ENCODE results near the gene PTPN2. TPM values are rescaled to one million over a fixed set of nuclear protein-coding genes. Genes with fewer than 3 reads are reported as not detected.
A peak's percentile ranks its signal among the peaks of the same experiment; 100 is the strongest.

PTPN2 gene
- total and polyA plus RNA-seq, 2 donors (not counting 1 experiment from before 2014, with no cell fraction given): 41.2 to 75.5 TPM

DNA sequence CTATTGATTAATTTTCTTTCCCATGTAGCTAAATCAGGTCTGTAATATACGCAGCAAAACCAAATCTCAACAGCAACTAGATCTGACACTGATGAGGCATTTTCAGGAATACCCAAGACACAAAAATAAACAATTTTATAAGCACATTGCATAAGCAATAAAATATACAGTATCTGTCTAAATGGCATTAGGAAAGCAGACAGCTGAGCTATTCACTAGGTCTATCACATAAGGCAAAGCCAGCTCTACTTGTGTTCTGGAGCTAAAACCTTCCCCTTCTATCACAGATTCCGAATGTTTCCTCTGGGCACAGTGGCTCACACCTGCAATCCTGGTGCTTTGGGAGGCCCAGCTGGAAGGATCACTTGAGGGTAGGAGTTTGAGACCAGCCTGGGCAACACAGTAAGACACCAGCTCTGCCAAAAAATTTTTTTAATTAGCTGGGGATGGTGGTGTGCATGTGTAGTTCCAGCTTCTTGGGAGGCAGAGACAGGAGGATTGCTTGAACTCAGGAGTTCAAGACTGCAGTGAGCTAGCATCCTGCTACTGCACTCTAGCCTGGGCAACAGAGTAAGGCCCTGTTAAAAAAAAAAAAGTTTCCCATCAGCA is 21.1 kb downstream of the PTPN2 start:
- no peak overlapping the region for H3K4me2 ChIP-seq (replicated peaks; ENCODE audit: low read depth, low read length, poor library complexity, severe bottlenecking)
- WGBS (ENCODE audit: insufficient coverage): 100% methylated on average over 2 of the region's 2 CpGs
- peaks cover 28 to 31% of the 10 kb centered on the region in 2 donors for H3K4me1 ChIP-seq (ENCODE audit: control insufficient read depth in 2 of 2, insufficient read depth in 2 of 2, low read length in 2 of 2)
- DNase-seq (no peak), ATAC-seq (ENCODE audit: low read depth) (no peak)
- H3K36me3 ChIP-seq (replicated peaks in 1 of 2; ENCODE audit: control extremely low read depth in 1 of 2, control insufficient read depth in 1 of 2, extremely low read depth in 1 of 2, insufficient read depth in 2 of 2, low read length in 1 of 2): peaks cover 0 to 3% of the 10 kb centered on the region in 2 experiments
- Mint-ChIP-seq H3K27me3 (no peaks in the 10 kb centered on the region), H3K4me3 (no peak overlapping the region), H3K27ac (peak overlapping the region; percentile 62), H3K4me1 (peaks cover 53% of the 10 kb centered on the region), H3K9me3 (ENCODE audit: insufficient read depth) (no peaks in the 10 kb centered on the region)
- ChIA-PET POLR2A (interaction anchor here (0.5 kb wide), 1 partner anchor 9 kb away, joined by 5 read pairs; no protein-coding TSS in a partner anchor), CTCF (no interaction called here)
- H3K9me3 ChIP-seq (ENCODE audit: control extremely low read depth in 1 of 3, control insufficient read depth in 2 of 3, insufficient read depth in 1 of 3, low read length in 2 of 3): no peaks in the 10 kb centered on the region
- peaks cover 46% of the 10 kb centered on the region for H4K20me1 ChIP-seq (ENCODE audit: control insufficient read depth, insufficient read depth, low read length, poor library complexity, severe bottlenecking)
- H3K9ac ChIP-seq (ENCODE audit: low read length): no peak overlapping the region
- no peak overlapping the region for H3K4me3 ChIP-seq (ENCODE audit: control extremely low read depth in 1 of 5, extremely low read depth in 1 of 5, insufficient read depth in 1 of 5, low read depth in 2 of 5, low read length in 4 of 5)
- intact Hi-C loops (cut with micrococcal nuclease): loop anchor here (5.0 kb wide), 1 partner anchor 36 kb away; no protein-coding TSS in a partner anchor
- peaks cover 100% of the 10 kb centered on the region for H3K79me2 ChIP-seq (ENCODE audit: control insufficient read depth, insufficient read depth, low read length)
- no peak overlapping the region for H3K27ac ChIP-seq (ENCODE audit: low read length in 2 of 2)
- H3K27me3 ChIP-seq (replicated peaks in 1 of 4; ENCODE audit: control extremely low read depth in 1 of 4, control insufficient read depth in 3 of 4, insufficient read depth in 4 of 4, low read length in 3 of 4): no peaks in the 10 kb centered on the region
- no peak overlapping the region for H2AFZ ChIP-seq (ENCODE audit: insufficient read depth, low read depth, low read length, poor library complexity, severe bottlenecking)
- TF ChIP-seq, protein P1, sequence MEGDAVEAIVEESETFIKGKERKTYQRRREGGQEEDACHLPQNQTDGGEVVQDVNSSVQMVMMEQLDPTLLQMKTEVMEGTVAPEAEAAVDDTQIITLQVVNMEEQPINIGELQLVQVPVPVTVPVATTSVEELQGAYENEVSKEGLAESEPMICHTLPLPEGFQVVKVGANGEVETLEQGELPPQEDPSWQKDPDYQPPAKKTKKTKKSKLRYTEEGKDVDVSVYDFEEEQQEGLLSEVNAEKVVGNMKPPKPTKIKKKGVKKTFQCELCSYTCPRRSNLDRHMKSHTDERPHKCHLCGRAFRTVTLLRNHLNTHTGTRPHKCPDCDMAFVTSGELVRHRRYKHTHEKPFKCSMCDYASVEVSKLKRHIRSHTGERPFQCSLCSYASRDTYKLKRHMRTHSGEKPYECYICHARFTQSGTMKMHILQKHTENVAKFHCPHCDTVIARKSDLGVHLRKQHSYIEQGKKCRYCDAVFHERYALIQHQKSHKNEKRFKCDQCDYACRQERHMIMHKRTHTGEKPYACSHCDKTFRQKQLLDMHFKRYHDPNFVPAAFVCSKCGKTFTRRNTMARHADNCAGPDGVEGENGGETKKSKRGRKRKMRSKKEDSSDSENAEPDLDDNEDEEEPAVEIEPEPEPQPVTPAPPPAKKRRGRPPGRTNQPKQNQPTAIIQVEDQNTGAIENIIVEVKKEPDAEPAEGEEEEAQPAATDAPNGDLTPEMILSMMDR (IDR thresholded peaks at IDR 0.05): no peak
- TF ChIP-seq EZH2 (IDR thresholded peaks at IDR 0.05; ENCODE audit: borderline replicate concordance, insufficient read depth, low read depth, low read length, poor library complexity, severe bottlenecking): no peak

DNA sequence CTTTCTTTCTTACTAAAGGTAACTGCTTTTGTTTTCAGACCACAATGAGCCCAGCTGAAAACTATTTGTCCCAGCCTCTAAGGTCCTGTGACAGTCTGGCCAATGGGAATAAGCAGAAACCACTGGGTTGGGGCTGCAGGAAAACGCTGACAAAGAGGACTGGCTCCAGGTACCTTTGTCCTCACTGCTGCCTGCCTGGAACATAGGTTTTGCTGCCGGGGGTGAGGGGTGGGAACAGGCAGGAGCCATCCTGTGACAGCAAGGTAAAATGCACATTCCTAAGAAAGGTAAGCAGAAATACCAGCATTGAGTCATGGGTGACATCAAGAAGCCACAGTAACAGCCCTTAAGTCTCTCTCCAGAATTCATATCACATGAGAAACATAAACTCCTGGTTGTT is 21.6 kb downstream of the PTPN2 start:
- Histone ChIP-seq H3K4me1 (ENCODE audit: control insufficient read depth in 2 of 2, insufficient read depth in 2 of 2, low read length in 2 of 2) (peaks cover 34 to 36% of the 10 kb centered on the region in 2 donors), H3K9ac (ENCODE audit: low read length) (no peak overlapping the region), H3K4me2 (replicated peaks; ENCODE audit: low read depth, low read length, poor library complexity, severe bottlenecking) (no peak overlapping the region), H3K9me3 (ENCODE audit: control extremely low read depth in 1 of 3, control insufficient read depth in 2 of 3, insufficient read depth in 1 of 3, low read length in 2 of 3) (no peaks in the 10 kb centered on the region), H3K79me2 (ENCODE audit: control insufficient read depth, insufficient read depth, low read length) (peaks cover 100% of the 10 kb centered on the region), H3K4me3 (ENCODE audit: control extremely low read depth in 1 of 5, extremely low read depth in 1 of 5, insufficient read depth in 1 of 5, low read depth in 2 of 5, low read length in 4 of 5) (no peak overlapping the region), H4K20me1 (ENCODE audit: control insufficient read depth, insufficient read depth, low read length, poor library complexity, severe bottlenecking) (peaks cover 51% of the 10 kb centered on the region), H3K27me3 (replicated peaks in 1 of 4; ENCODE audit: control extremely low read depth in 1 of 4, control insufficient read depth in 3 of 4, insufficient read depth in 4 of 4, low read length in 3 of 4) (no peaks in the 10 kb centered on the region), H3K27ac (ENCODE audit: low read length in 2 of 2) (no peak overlapping the region), H2AFZ (ENCODE audit: insufficient read depth, low read depth, low read length, poor library complexity, severe bottlenecking) (no peak overlapping the region), H3K36me3 (replicated peaks in 1 of 2; ENCODE audit: control extremely low read depth in 1 of 2, control insufficient read depth in 1 of 2, extremely low read depth in 1 of 2, insufficient read depth in 2 of 2, low read length in 1 of 2) (peaks cover 0 to 3% of the 10 kb centered on the region in 2 experiments)
- no peaks in the 10 kb centered on the region for H3K9me3 Mint-ChIP-seq (ENCODE audit: insufficient read depth)
- ChIA-PET POLR2A (no interaction called here), CTCF (no interaction called here)
- no peak for TF ChIP-seq EZH2 (IDR thresholded peaks at IDR 0.05; ENCODE audit: borderline replicate concordance, insufficient read depth, low read depth, low read length, poor library complexity, severe bottlenecking)
- TF ChIP-seq, protein P1 (IDR thresholded peaks at IDR 0.05): no peak
- H3K27me3 Mint-ChIP-seq: no peaks in the 10 kb centered on the region
- DNase-seq: no peak
- H3K4me3 Mint-ChIP-seq: no peak overlapping the region
- H3K27ac Mint-ChIP-seq: peak overlapping the region; percentile 62
- ATAC-seq (ENCODE audit: low read depth): no peak
- 80% methylated on average over 2 of the region's 2 CpGs for WGBS (ENCODE audit: insufficient coverage)
- peaks cover 51% of the 10 kb centered on the region for H3K4me1 Mint-ChIP-seq
- intact Hi-C loops (cut with micrococcal nuclease): loop anchor here (5.0 kb wide), 1 partner anchor 35 kb away; no protein-coding TSS in a partner anchor

Measured in B cell (primary cell).